Upper lobe of left lung (tissue), 6 donors: ENCODE data around the gene MPRIP. TPM values are rescaled to one million over a fixed set of nuclear protein-coding genes. Genes with fewer than 3 reads are reported as not detected.
A peak's percentile ranks its signal among the peaks of the same experiment; 100 is the strongest.

Experiments
- ATAC-seq, 2 donors: fragments of 200-7000 bp; cut with Tn5 transposase; one replicate each; pipeline ENCODE4 v1.9.1; 2022; ENCODE audit warnings: mild to moderate bottlenecking in 2 of 2, moderate library complexity in 2 of 2; ENCODE audit not compliant: low FRiP score in 2 of 2
- DNase-seq, 2 donors: peaks; one replicate each; pipeline ENCODE4 v3.0.0-alpha.2; 2019 to 2020
- H3K27ac ChIP-seq, 4 donors: fragments of 200-600 bp; sonication (generic); one replicate each; pipeline ENCODE4 v1.5.1; 2016 to 2019
- H3K27me3 ChIP-seq, 4 donors: fragments of 200-600 bp; sonication (generic); one replicate each; pipeline ENCODE4 v1.5.1; 2017 to 2019
- H3K36me3 ChIP-seq, 4 donors: fragments of 200-600 bp; sonication (generic); one replicate each; pipeline ENCODE4 v1.5.1; 2016 to 2019
- H3K4me1 ChIP-seq, 4 donors: fragments of 200-600 bp; sonication (generic); one replicate each; pipeline ENCODE4 v1.5.1; 2018 to 2019
- H3K4me3 ChIP-seq, 4 donors: fragments of 200-600 bp; sonication (generic); one replicate each; pipeline ENCODE4 v1.5.1; 2017 to 2019; ENCODE audit warnings: mild to moderate bottlenecking in 2 of 4, moderate library complexity in 1 of 4
- H3K9me3 ChIP-seq, 4 donors: fragments of 200-600 bp; sonication (generic); one replicate each; pipeline ENCODE4 v1.5.1; 2018 to 2019
- CTCF ChIP-seq, 6 experiments: fragments of 450-650 bp in 4 of 6; fragments of 200-600 bp in 2 of 6; sonication (generic) in 2 of 6; IDR thresholded peaks; one replicate each; pipeline ENCODE4 v1.5.1; 2016 to 2019; ENCODE audit warnings: antibody characterized with exemption in 6 of 6
- EP300 ChIP-seq, 4 donors: sonication (generic); formaldehyde crosslinking; IDR thresholded peaks; one replicate each; pipeline ENCODE4 v1.5.1; 2017; ENCODE audit warnings: antibody characterized with exemption in 4 of 4, control low read depth in 2 of 4
- POLR2A ChIP-seq, 4 donors: fragments of 450-650 bp; IDR thresholded peaks; one replicate each; pipeline ENCODE4 v1.5.1; 2016 to 2017; ENCODE audit warnings: antibody characterized with exemption in 4 of 4, mild to moderate bottlenecking in 2 of 4
- POLR2AphosphoS5 ChIP-seq, 2 donors: sonication (generic); formaldehyde crosslinking; IDR thresholded peaks; one replicate each; pipeline ENCODE4 v1.5.1; 2017; ENCODE audit warnings: antibody characterized with exemption in 2 of 2
- WGBS, 2 donors: methylation state at CpG; one replicate each; pipeline ENCODE4 v1.1.5; 2017 to 2018; 5-methylcytosine and 5-hydroxymethylcytosine counted together
- total RNA-seq, 6 donors: library from RNA; depleted of rRNA in 4 of 6; stranded (reverse); fragments of >200 nt in 4 of 6; gene quantifications; one replicate each; pipeline versions ENCODE4 v1.1.0 to v1.2.1, GENCODE V29; 2016 to 2021
- donor health status: DM: no; HTN: no; CAD: no; lungs with moderate emphysema.
- donor health status: DM: no; HTN: yes; CAD: no; lungs with severe emphysema.

MPRIP gene
- total RNA-seq, 6 donors from 2014 or later = 201 to 380 (median 285) TPM

GRCh38 chr17:17164156-17164555 lies 121.9 kb downstream of the MPRIP start:
- DNase-seq (peak in 1 of 2 donors; percentile 82), ATAC-seq (no peak)
- 95 to 97% methylated on average over 24 to 25 of the region's 25 CpGs for WGBS, 2 donors
- Histone ChIP-seq H3K4me3 (no peak overlapping the region), H3K36me3 (peaks cover 23 to 100% (median 88%) of the 10 kb centered on the region in 4 donors), H3K4me1 (no peaks in the 10 kb centered on the region), H3K9me3 (no peaks in the 10 kb centered on the region), H3K27ac (no peak overlapping the region), H3K27me3 (no peaks in the 10 kb centered on the region)
- TF ChIP-seq POLR2AphosphoS5 (IDR thresholded peaks at IDR 0.05) (no peak), EP300 (IDR thresholded peaks at IDR 0.05) (no peak), POLR2A (IDR thresholded peaks at IDR 0.05) (no peak), CTCF (IDR thresholded peaks at IDR 0.05) (no peak)

GRCh38 chr17:17164676-17165075 lies 122.4 kb downstream of the MPRIP start:
- DNase-seq = no peak
- TF ChIP-seq CTCF (IDR thresholded peaks at IDR 0.05) = no peak
- no peak for TF ChIP-seq POLR2AphosphoS5 (IDR thresholded peaks at IDR 0.05)
- no peak for TF ChIP-seq EP300 (IDR thresholded peaks at IDR 0.05)
- TF ChIP-seq POLR2A (IDR thresholded peaks at IDR 0.05) = no peak
- Histone ChIP-seq H3K27me3 (no peaks in the 10 kb centered on the region), H3K4me3 (no peak overlapping the region), H3K4me1 (no peaks in the 10 kb centered on the region), H3K27ac (no peak overlapping the region), H3K36me3 (peaks cover 23 to 100% (median 83%) of the 10 kb centered on the region in 4 donors), H3K9me3 (no peaks in the 10 kb centered on the region)
- WGBS, 2 donors = 96% methylated on average over 11 to 17 of the region's 17 CpGs
- no peak for ATAC-seq

GRCh38 chr17:17165666-17166308 lies 123.5 kb downstream of the MPRIP start:
- Histone ChIP-seq H3K27me3 (no peaks in the 10 kb centered on the region), H3K4me3 (no peak overlapping the region), H3K4me1 (peaks cover 5 to 8% (median 7%) of the 10 kb centered on the region in 4 donors), H3K27ac (no peak overlapping the region), H3K9me3 (no peaks in the 10 kb centered on the region), H3K36me3 (peaks cover 23 to 92% (median 72%) of the 10 kb centered on the region in 4 donors)
- 87 to 95% methylated on average over 9 to 23 of the region's 23 CpGs for WGBS, 2 donors
- no peak for TF ChIP-seq POLR2AphosphoS5 (IDR thresholded peaks at IDR 0.05)
- ATAC-seq (no peak), DNase-seq (peak in 1 of 2 donors; percentile 48)

- TF ChIP-seq CTCF (IDR thresholded peaks at IDR 0.05) (no peak), EP300 (IDR thresholded peaks at IDR 0.05) (no peak), POLR2AphosphoS5 (IDR thresholded peaks at IDR 0.05) (no peak), POLR2A (IDR thresholded peaks at IDR 0.05) (no peak)
- Histone ChIP-seq H3K9me3 (no peaks in the 10 kb centered on the region), H3K27me3 (no peaks in the 10 kb centered on the region), H3K36me3 (peaks cover 17 to 92% (median 66%) of the 10 kb centered on the region in 4 donors), H3K4me3 (no peak overlapping the region), H3K27ac (no peak overlapping the region), H3K4me1 (peaks cover 11 to 14% (median 12%) of the 10 kb centered on the region in 4 donors)
- ATAC-seq (no peak), DNase-seq (peak in 1 of 2 donors; percentile 52)
- 97% methylated on average over 8 of the region's 8 CpGs; no CpG with 5 or more reads in 1 of the 2 donors for WGBS, 2 donors
Observed at GRCh38 chr17:17166446-17166845, 124.2 kb downstream of the MPRIP start.

GRCh38 chr17:17167356-17167755 lies 125.1 kb downstream of the MPRIP start:
- ATAC-seq (no peak), DNase-seq (no peak)
- Histone ChIP-seq H3K27ac (no peak overlapping the region), H3K27me3 (no peaks in the 10 kb centered on the region), H3K4me3 (no peak overlapping the region), H3K9me3 (no peaks in the 10 kb centered on the region), H3K36me3 (peaks cover 11 to 92% (median 65%) of the 10 kb centered on the region in 4 donors), H3K4me1 (peaks cover 17 to 21% (median 19%) of the 10 kb centered on the region in 4 donors)
- TF ChIP-seq CTCF (IDR thresholded peaks at IDR 0.05) (no peak), POLR2A (IDR thresholded peaks at IDR 0.05) (no peak), EP300 (IDR thresholded peaks at IDR 0.05) (no peak), POLR2AphosphoS5 (IDR thresholded peaks at IDR 0.05) (no peak)
- 95 to 100% methylated on average over 5 to 10 of the region's 10 CpGs for WGBS, 2 donors
